Activated CD4-positive, alpha-beta T cell treated with anti-CD3 and anti-CD28 coated beads, Interleukin-2, amount 10 ng/mL, durations not matched to agents 7 days and 5 days (primary cell): Measurements from ENCODE around the gene MRS2. TPM values are rescaled to one million over a fixed set of nuclear protein-coding genes. Genes with fewer than 3 reads are reported as not detected.

ENCODE experiments used
- total RNA-seq, 2 experiments: library from RNA; stranded (reverse); gene quantifications; one replicate each; pipeline ENCODE4 v1.2.3, GENCODE V29; 2021

The MRS2 gene
- total RNA-seq, 2 experiments from 2014 or later: 17.8 to 18.7 TPM

Other genes starting within 250 kb of the MRS2 start
- gene DCDC2, start 44.9 kb upstream of the MRS2 start, total RNA-seq: not detected
- under 1 TPM; 0.10 to 0.15 TPM for gene GPLD1, start 86.6 kb downstream of the MRS2 start, total RNA-seq
- 1 to 10 TPM; 3.2 to 3.6 TPM for gene ALDH5A1, start 92.0 kb downstream of the MRS2 start, total RNA-seq
- gene KIAA0319, start 243.3 kb downstream of the MRS2 start, total RNA-seq: under 1 TPM; 0.10 to 0.15 TPM